Activated CD4-positive, alpha-beta T cell treated with anti-CD3 and anti-CD28 coated beads, Interleukin-2, Interleukin-6, amounts not matched to agents 100 ng/mL and 50 ng/mL, durations not matched to agents 16 hours and 8 hours (primary cell): ENCODE data around the gene MOSMO.
"Not testable (repeated sequence)": the region's sequence is repeated elsewhere in the genome, so short reads cannot be mapped to it uniquely, and the experiment has no call there.

ENCODE experiments used
- DNase-seq: peaks from one replicate; pipeline ENCODE4 v3.0.0-alpha.2; 2020

The MOSMO gene

GRCh38 chr16:22007509-22008214, at the start of gene MOSMO:
MOSMO (plus strand) TSS chr16:22008111; CDS start chr16:22008302, 191 bp downstream.
- DNase-seq, result peak; percentile 72

- peak; percentile 78 for DNase-seq
These were observed 48.9 kb upstream of the MOSMO start for GRCh38 chr16:21959050-21959449.

GRCh38 chr16:21962475-21962874, 45.4 kb upstream of the MOSMO start:
- peak; percentile 37 for DNase-seq

- DNase-seq, result no peak
These were observed 44.0 kb upstream of the MOSMO start for GRCh38 chr16:21963887-21964286.

GRCh38 chr16:21964353-21964752, 43.6 kb upstream of the MOSMO start:
- no peak for DNase-seq

- no peak for DNase-seq
These were observed 36.1 kb upstream of the MOSMO start for GRCh38 chr16:21971856-21972255.

GRCh38 chr16:21973945-21974344, 34.0 kb upstream of the MOSMO start:
- no peak for DNase-seq

GRCh38 chr16:21980032-21980431, 27.9 kb upstream of the MOSMO start:
- DNase-seq, result no peak

GRCh38 chr16:21982108-21982507, 25.8 kb upstream of the MOSMO start:
- DNase-seq, result no peak

GRCh38 chr16:21984062-21984461, 23.8 kb upstream of the MOSMO start:
- no peak for DNase-seq

GRCh38 chr16:21985524-21985923, 22.4 kb upstream of the MOSMO start:
- no peak for DNase-seq

- no peak for DNase-seq
These were observed 21.1 kb upstream of the MOSMO start for GRCh38 chr16:21986692-21987246.

GRCh38 chr16:21987498-21987897, 20.4 kb upstream of the MOSMO start:
- no peak for DNase-seq

- DNase-seq, result no peak
These were observed 18.8 kb upstream of the MOSMO start for GRCh38 chr16:21989133-21989532.

GRCh38 chr16:21989751-21990150, 18.2 kb upstream of the MOSMO start:
- no peak for DNase-seq

- DNase-seq, result no peak
These were observed 17.4 kb upstream of the MOSMO start for GRCh38 chr16:21990381-21990944.

- peak; percentile 47 for DNase-seq
These were observed 16.3 kb upstream of the MOSMO start for GRCh38 chr16:21991621-21992020.

GRCh38 chr16:21994856-21995465, 12.9 kb upstream of the MOSMO start:
- DNase-seq, result no peak

GRCh38 chr16:21996923-21997696, 10.8 kb upstream of the MOSMO start:
- DNase-seq, result no peak

- no peak for DNase-seq
These were observed 10.0 kb upstream of the MOSMO start for GRCh38 chr16:21997697-21998480.

GRCh38 chr16:22001591-22001990, 6.3 kb upstream of the MOSMO start:
- DNase-seq, result no peak

- DNase-seq, result not testable (repeated sequence)
These were observed 5.9 kb upstream of the MOSMO start for GRCh38 chr16:22002047-22002446.
